SIG-M5 treated with dmso at 0.1 percent for 504 hours (cell line): ENCODE measurements around the gene TBC1D26.
"Not testable (repeated sequence)": the region's sequence is repeated elsewhere in the genome, so short reads cannot be mapped to it uniquely, and the experiment has no call there.

Experiments
- DNase-seq: peaks from one replicate; lab custom pipeline; 2025; ENCODE audit not compliant: unreplicated experiment; lab: John Stamatoyannopoulos, UW

The TBC1D26 gene

GRCh38 chr17:15731900-15732299 is at the start of gene TBC1D26:
Gene TBC1D26, plus strand, starts transcription at chr17:15732283. Its CDS starts 3,066 bp downstream, at chr17:15735349.
- not testable (repeated sequence) for DNase-seq

- DNase-seq = not testable (repeated sequence)
Measured at GRCh38 chr17:15683135-15683534, 48.9 kb upstream of the TBC1D26 start.

GRCh38 chr17:15683824-15684478 is 48.1 kb upstream of the TBC1D26 start, which contains the start of gene TRIM16:
Gene TRIM16, minus strand, starts transcription at chr17:15684311. Its CDS starts 32,702 bp downstream, at chr17:15651609.
- DNase-seq = peak; percentile 28

- DNase-seq = not testable (repeated sequence)
Measured at GRCh38 chr17:15687494-15687893, 44.6 kb upstream of the TBC1D26 start.

GRCh38 chr17:15698967-15699366 is 33.1 kb upstream of the TBC1D26 start:
- not testable (repeated sequence) for DNase-seq

- DNase-seq = peak; percentile 90
Measured at GRCh38 chr17:15699413-15699924, 32.6 kb upstream of the TBC1D26 start, which contains the start of gene ZNF286A. Gene ZNF286A, plus strand, starts transcription at chr17:15699752. Its CDS starts 578 bp downstream, at chr17:15700330.

- DNase-seq = not testable (repeated sequence)
Measured at GRCh38 chr17:15699937-15700336, 32.1 kb upstream of the TBC1D26 start.

GRCh38 chr17:15704239-15704638 is 27.8 kb upstream of the TBC1D26 start:
- DNase-seq = not testable (repeated sequence)

- DNase-seq = not testable (repeated sequence)
Measured at GRCh38 chr17:15704813-15705212, 27.3 kb upstream of the TBC1D26 start.

GRCh38 chr17:15708879-15709278 is 23.2 kb upstream of the TBC1D26 start:
- not testable (repeated sequence) for DNase-seq

- not testable (repeated sequence) for DNase-seq
Measured at GRCh38 chr17:15716601-15717563, 15.2 kb upstream of the TBC1D26 start.

- not testable (repeated sequence) for DNase-seq
Measured at GRCh38 chr17:15730535-15730934, 1.5 kb upstream of the TBC1D26 start.

GRCh38 chr17:15733174-15733789 is 1.2 kb downstream of the TBC1D26 start:
- DNase-seq = not testable (repeated sequence)

- DNase-seq = not testable (repeated sequence)
Measured at GRCh38 chr17:15736578-15736977, 4.5 kb downstream of the TBC1D26 start.

GRCh38 chr17:15738066-15738465 is 6.0 kb downstream of the TBC1D26 start:
- no peak for DNase-seq

- not testable (repeated sequence) for DNase-seq
Measured at GRCh38 chr17:15739259-15739658, 7.2 kb downstream of the TBC1D26 start.

- not testable (repeated sequence) for DNase-seq
Measured at GRCh38 chr17:15740041-15740440, 8.0 kb downstream of the TBC1D26 start.

GRCh38 chr17:15740570-15741120 is 8.6 kb downstream of the TBC1D26 start:
- no peak for DNase-seq

- DNase-seq = no peak
Measured at GRCh38 chr17:15741624-15742023, 9.5 kb downstream of the TBC1D26 start.

- DNase-seq = no peak
Measured at GRCh38 chr17:15742051-15742795, 10.1 kb downstream of the TBC1D26 start.
